GM23248 (cell line): Measurements from ENCODE around the gene PACC1.

Experiments used
- EZH2 ChIP-seq: fragments of 200-600 bp; sonication (generic); IDR thresholded peaks from 2 replicates; pipeline ENCODE4 v1.6.1; 2018; ENCODE audit warnings: antibody characterized with exemption, mild to moderate bottlenecking; ENCODE audit not compliant: insufficient read depth, poor library complexity, severe bottlenecking
- EZH2phosphoT487 ChIP-seq: fragments of 200-600 bp; sonication (generic); IDR thresholded peaks from 2 replicates; pipeline ENCODE4 v1.6.1; 2018; ENCODE audit warnings: antibody characterized with exemption, moderate library complexity, mild to moderate bottlenecking, low read depth; ENCODE audit not compliant: insufficient read depth

DNA sequence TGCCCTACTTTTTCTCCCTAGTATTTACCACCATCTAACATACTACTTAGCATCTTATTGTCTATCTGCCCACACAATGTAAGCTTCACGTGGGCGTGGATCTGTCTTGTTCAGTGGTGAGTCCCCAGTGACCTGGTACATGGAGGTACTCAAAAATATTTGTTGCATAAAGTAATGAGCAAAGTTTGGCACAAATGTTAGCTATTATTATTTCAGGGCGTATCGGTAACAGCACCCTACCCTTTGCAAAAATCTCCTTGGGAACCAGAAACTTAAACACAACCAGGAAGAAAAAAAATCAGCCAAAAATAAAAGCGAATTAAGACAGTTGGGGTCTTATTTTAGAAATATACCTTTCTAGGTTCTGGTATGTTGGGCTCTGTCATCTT is 17.6 kb upstream of the PACC1 start:
- TF ChIP-seq EZH2, result no peak
- no peak for TF ChIP-seq EZH2phosphoT487
